ENCODE data around the gene NCKIPSD. TPM values are rescaled to one million over a fixed set of nuclear protein-coding genes. Genes with fewer than 3 reads are reported as not detected.

NCKIPSD gene
- total RNA-seq, 5 donors from 2014 or later (not counting 1 experiment from before 2014, with no cell fraction given) = 17.4 to 23.4 (median 20.4) TPM

DNA sequence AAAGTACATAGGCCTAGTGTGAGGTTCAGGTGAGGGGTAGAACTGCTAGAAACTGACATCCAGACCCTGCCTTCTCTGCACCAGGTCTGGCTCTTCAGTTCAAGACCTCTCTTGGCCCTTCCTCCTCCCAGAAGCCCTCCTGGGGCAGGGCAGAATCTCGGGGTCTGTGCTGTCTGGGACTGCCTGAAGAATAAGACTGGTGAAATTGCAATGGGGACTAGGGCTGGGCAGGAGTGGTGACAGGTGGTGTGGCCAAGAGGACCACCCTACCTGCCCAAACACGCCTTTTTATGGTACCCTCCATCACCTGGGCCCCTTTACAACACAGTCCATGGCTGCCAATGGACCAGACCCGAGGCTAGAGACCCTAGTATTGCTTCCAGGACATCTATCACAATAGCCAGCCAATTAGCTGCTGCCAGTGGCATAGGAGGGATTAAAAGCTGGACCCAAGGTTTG lies 1.5 kb upstream of the NCKIPSD start:
- Histone ChIP-seq H3K36me3 (ENCODE audit: control insufficient read depth in 2 of 2, extremely low read depth in 1 of 2, insufficient read depth in 1 of 2, low read length in 1 of 2) (peaks cover 0 to 48% of the 10 kb centered on the region in 2 donors), H3K27ac (ENCODE audit: low read length) (no peak overlapping the region), H3K9me3 (no peaks in the 10 kb centered on the region), H3K27me3 (replicated peaks in 1 of 2; ENCODE audit: control insufficient read depth in 2 of 2, extremely low read depth in 1 of 2, insufficient read depth in 2 of 2, low read length in 1 of 2) (no peaks in the 10 kb centered on the region), H3K4me1 (ENCODE audit: control insufficient read depth in 1 of 2, extremely low read depth in 1 of 2, insufficient read depth in 2 of 2, low read length in 2 of 2) (peaks cover 4 to 30% of the 10 kb centered on the region in 2 experiments), H3K4me3 (ENCODE audit: control insufficient read depth in 1 of 2, extremely low read depth in 1 of 2, low read length in 1 of 2) (no peak overlapping the region)
- no peak for DNase-seq
- POLR2A ChIA-PET = interaction anchor here in 1 of 2 donors (0.7 kb wide), 1 partner anchor 30 kb away, joined by 3 read pairs; no protein-coding TSS in a partner anchor
- Mint-ChIP-seq H3K27me3 (no peaks in the 10 kb centered on the region), H3K9me3 (no peaks in the 10 kb centered on the region), H3K27ac (no peak overlapping the region), H3K4me1 (peaks cover 22 to 33% (median 29%) of the 10 kb centered on the region in 3 donors), H3K4me3 (peak overlapping the region in 1 of 3 donors; percentile 25), H3K36me3 (peaks cover 25% of the 10 kb centered on the region)
- CTCF ChIA-PET = interaction anchor here in 1 of 2 donors (0.6 to 1.0 kb wide), 2 partner anchors 286 to 287 kb away, joined by 3 read pairs; no protein-coding TSS in a partner anchor
- ATAC-seq (replicated peaks in 1 of 4) = no peak
- no CpG with 5 or more reads among the region's 3 CpGs for WGBS (ENCODE audit: insufficient coverage)

DNA sequence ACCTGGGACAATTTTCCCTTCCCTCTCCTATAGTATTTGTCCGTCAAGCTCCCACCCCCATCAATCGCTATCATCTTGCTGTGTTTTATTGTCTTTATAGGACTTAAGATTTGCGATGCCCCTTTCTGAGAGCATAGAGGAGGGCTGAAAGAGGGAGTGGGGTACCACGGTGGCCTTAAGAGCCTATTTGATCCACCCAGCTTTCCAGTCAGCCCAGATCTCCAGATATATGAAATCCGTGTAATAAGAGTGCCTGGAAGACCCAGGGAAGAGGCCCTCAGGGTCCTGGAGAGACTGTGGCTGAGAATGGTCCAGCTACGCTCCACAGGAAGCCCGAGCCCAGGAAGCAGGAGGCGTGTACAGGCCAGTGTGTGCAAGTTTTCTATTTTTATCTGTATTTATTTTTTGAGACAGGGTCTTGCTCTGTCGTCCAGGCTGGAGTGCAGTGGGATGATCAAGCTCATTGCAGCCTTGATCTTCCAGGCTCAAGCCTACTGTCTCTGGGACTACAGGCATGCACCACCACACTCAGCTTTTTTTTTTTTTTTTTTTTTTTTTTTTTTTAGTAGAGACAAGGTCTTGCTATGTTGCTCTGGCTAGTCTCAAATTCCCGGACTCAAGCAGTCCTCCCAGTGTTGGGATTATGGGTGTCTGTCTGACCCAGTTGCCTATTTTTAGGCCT lies 964 bp upstream of the NCKIPSD start:
- CTCF ChIA-PET = interaction anchor here (0.7 to 1.2 kb wide), 4 partner anchors 30 to 462 kb away, joined by 3 read pairs; partner anchors contain the start of genes IP6K2 (in 1 of the 2) and SLC26A6 (in 1 of the 2)

DNA sequence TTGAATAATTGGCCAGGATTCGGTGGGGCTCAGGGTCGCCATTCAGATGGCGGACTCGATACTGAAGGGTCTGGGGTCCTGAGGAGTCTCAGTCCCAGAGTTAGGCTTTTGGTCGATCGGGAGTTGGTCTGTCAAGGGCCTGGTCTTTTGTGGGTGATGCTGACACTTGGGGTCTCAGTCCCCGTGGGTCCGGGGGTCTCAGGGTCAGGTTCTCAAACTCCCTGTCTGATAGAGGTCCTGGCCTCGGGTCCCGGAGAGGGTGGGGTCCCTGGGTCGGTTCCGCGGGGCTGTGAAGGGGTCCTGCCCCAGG lies 467 bp downstream of the NCKIPSD start:
- ChIA-PET CTCF (interaction anchor here in 1 of 2 donors (1.2 kb wide), 1 partner anchor 50 kb away, joined by 3 read pairs; the partner anchor contains the start of gene SLC26A6), POLR2A (no interaction called here)
- no peak for DNase-seq
- no peaks in the 10 kb centered on the region for H3K27me3 Mint-ChIP-seq
- peak overlapping the region in 1 of 2 donors; percentile 52 for H3K27ac Mint-ChIP-seq
- H3K4me3 Mint-ChIP-seq = peak overlapping the region; percentile 82 to 89 (median 86)
- peak overlapping the region; percentile 38 for H3K27ac ChIP-seq (ENCODE audit: low read length)
- H3K4me3 ChIP-seq (ENCODE audit: control insufficient read depth in 1 of 2, extremely low read depth in 1 of 2, low read length in 1 of 2) = peak overlapping the region; percentile 66 to 71
- no peaks in the 10 kb centered on the region for H3K9me3 ChIP-seq
- ATAC-seq (replicated peaks in 1 of 4) = no peak
- H3K4me1 Mint-ChIP-seq = peaks cover 27 to 41% (median 38%) of the 10 kb centered on the region in 3 donors
- H3K36me3 Mint-ChIP-seq = peaks cover 36% of the 10 kb centered on the region
- H3K4me1 ChIP-seq (ENCODE audit: control insufficient read depth in 1 of 2, extremely low read depth in 1 of 2, insufficient read depth in 2 of 2, low read length in 2 of 2) = peaks cover 4 to 30% of the 10 kb centered on the region in 2 experiments
- WGBS (ENCODE audit: insufficient coverage) = 15% methylated on average over 13 of the region's 13 CpGs
- H3K27me3 ChIP-seq (replicated peaks in 1 of 2; ENCODE audit: control insufficient read depth in 2 of 2, extremely low read depth in 1 of 2, insufficient read depth in 2 of 2, low read length in 1 of 2) = no peaks in the 10 kb centered on the region
- H3K36me3 ChIP-seq (ENCODE audit: control insufficient read depth in 2 of 2, extremely low read depth in 1 of 2, insufficient read depth in 1 of 2, low read length in 1 of 2) = peaks cover 0 to 51% of the 10 kb centered on the region in 2 donors
- H3K9me3 Mint-ChIP-seq = no peaks in the 10 kb centered on the region

More for the DNA sequence above, 964 bp upstream of the NCKIPSD start:
- Mint-ChIP-seq H3K27me3 (no peaks in the 10 kb centered on the region), H3K4me3 (peak overlapping the region; percentile 82 to 89 (median 86)), H3K36me3 (peaks cover 28% of the 10 kb centered on the region), H3K9me3 (no peaks in the 10 kb centered on the region), H3K4me1 (peaks cover 22 to 33% (median 29%) of the 10 kb centered on the region in 3 donors), H3K27ac (peak overlapping the region; percentile 87 to 89)
- Histone ChIP-seq H3K27me3 (replicated peaks in 1 of 2; ENCODE audit: control insufficient read depth in 2 of 2, extremely low read depth in 1 of 2, insufficient read depth in 2 of 2, low read length in 1 of 2) (no peaks in the 10 kb centered on the region), H3K36me3 (ENCODE audit: control insufficient read depth in 2 of 2, extremely low read depth in 1 of 2, insufficient read depth in 1 of 2, low read length in 1 of 2) (peaks cover 0 to 48% of the 10 kb centered on the region in 2 donors), H3K4me3 (ENCODE audit: control insufficient read depth in 1 of 2, extremely low read depth in 1 of 2, low read length in 1 of 2) (no peak overlapping the region), H3K9me3 (no peaks in the 10 kb centered on the region), H3K27ac (ENCODE audit: low read length) (peak overlapping the region; percentile 44), H3K4me1 (ENCODE audit: control insufficient read depth in 1 of 2, extremely low read depth in 1 of 2, insufficient read depth in 2 of 2, low read length in 2 of 2) (peaks cover 4 to 30% of the 10 kb centered on the region in 2 experiments)
- POLR2A ChIA-PET = interaction anchor here in 1 of 2 donors (0.7 kb wide), 1 partner anchor 31 kb away, joined by 3 read pairs; no protein-coding TSS in a partner anchor
- ATAC-seq (replicated peaks in 1 of 4) = no peak
- 83% methylated on average over 1 of the region's 10 CpGs for WGBS (ENCODE audit: insufficient coverage)
- DNase-seq = no peak

DNA sequence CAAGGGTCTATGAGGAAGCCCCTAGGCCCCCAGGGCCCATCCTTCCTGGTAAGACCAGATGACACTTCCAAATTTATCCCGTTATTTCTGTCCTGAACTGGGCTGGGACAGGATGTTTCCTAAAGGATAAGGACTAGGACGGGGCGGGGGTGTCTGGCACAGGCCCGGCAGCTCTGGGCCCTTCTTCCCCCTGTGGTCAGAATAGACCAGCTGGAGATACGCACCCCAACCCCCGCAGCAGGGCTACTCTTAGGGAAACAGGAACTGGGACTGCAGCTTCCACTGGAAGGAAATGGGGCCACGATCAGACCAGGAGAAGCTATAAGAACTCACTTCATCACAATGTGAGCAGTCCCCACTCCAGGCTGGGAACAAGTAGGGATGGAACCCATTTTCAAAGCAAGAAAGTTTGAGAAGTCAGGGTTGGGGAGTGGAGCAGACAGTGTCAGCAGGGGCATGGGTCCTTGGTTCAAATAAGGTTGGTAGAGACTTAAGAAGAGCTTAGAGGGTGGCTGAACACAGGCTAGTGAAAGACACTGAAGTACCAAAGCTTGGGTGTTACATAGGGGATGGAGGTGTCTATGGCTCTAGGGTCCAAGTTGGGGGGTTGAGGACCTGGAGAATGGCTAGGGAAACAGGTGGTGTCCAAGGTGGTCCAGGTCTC lies 1.1 kb downstream of the NCKIPSD start:
- ChIA-PET CTCF (interaction anchor here (0.5 to 0.8 kb wide), 6 partner anchors 13 to 454 kb away, joined by 3 to 4 read pairs (median 3); partner anchors contain the start of genes IP6K2 (in 1 of the 2) and QRICH1 (in 1 of the 2)), POLR2A (no interaction called here)
- Histone ChIP-seq H3K9me3 (no peaks in the 10 kb centered on the region), H3K27ac (ENCODE audit: low read length) (no peak overlapping the region), H3K27me3 (replicated peaks in 1 of 2; ENCODE audit: control insufficient read depth in 2 of 2, extremely low read depth in 1 of 2, insufficient read depth in 2 of 2, low read length in 1 of 2) (no peaks in the 10 kb centered on the region), H3K4me1 (ENCODE audit: control insufficient read depth in 1 of 2, extremely low read depth in 1 of 2, insufficient read depth in 2 of 2, low read length in 2 of 2) (peaks cover 4 to 34% of the 10 kb centered on the region in 2 experiments), H3K36me3 (ENCODE audit: control insufficient read depth in 2 of 2, extremely low read depth in 1 of 2, insufficient read depth in 1 of 2, low read length in 1 of 2) (peaks cover 0 to 50% of the 10 kb centered on the region in 2 donors), H3K4me3 (ENCODE audit: control insufficient read depth in 1 of 2, extremely low read depth in 1 of 2, low read length in 1 of 2) (peak overlapping the region in 1 of 2 donors; percentile 3)
- WGBS (ENCODE audit: insufficient coverage) = 75% methylated on average over 6 of the region's 7 CpGs
- H3K4me1 Mint-ChIP-seq = peaks cover 28 to 46% (median 45%) of the 10 kb centered on the region in 3 donors
- H3K9me3 Mint-ChIP-seq = no peaks in the 10 kb centered on the region
- no peaks in the 10 kb centered on the region for H3K27me3 Mint-ChIP-seq
- H3K4me3 Mint-ChIP-seq = peak overlapping the region; percentile 82 to 86 (median 83)
- no peak for ATAC-seq (replicated peaks in 1 of 4)
- peaks cover 36% of the 10 kb centered on the region for H3K36me3 Mint-ChIP-seq
- DNase-seq = no peak
- H3K27ac Mint-ChIP-seq = peak overlapping the region; percentile 67 to 77

DNA sequence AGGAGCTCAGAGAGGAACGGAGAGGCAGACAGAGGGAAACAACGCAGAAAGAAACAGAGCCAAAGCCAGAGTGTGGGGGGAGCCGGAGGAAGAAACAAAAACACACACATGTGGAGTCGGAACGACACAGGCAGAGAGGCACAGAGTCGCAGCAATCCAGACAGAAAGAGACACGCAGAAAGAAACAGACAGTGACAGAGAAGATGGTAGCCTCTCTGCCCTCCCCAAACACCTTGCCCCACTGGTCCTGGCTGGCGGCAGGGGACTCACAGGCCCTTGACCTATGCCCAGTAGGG lies 1.7 kb downstream of the NCKIPSD start:
- Mint-ChIP-seq H3K9me3 (no peaks in the 10 kb centered on the region), H3K4me3 (peak overlapping the region; percentile 62 to 86 (median 82)), H3K27me3 (no peaks in the 10 kb centered on the region), H3K27ac (no peak overlapping the region), H3K36me3 (peaks cover 37% of the 10 kb centered on the region), H3K4me1 (peaks cover 33 to 51% (median 49%) of the 10 kb centered on the region in 3 donors)
- H3K4me1 ChIP-seq (ENCODE audit: control insufficient read depth in 1 of 2, extremely low read depth in 1 of 2, insufficient read depth in 2 of 2, low read length in 2 of 2) = peaks cover 4 to 39% of the 10 kb centered on the region in 2 experiments
- H3K9me3 ChIP-seq = no peaks in the 10 kb centered on the region
- ChIA-PET CTCF (interaction anchor here (0.5 to 0.8 kb wide), 7 partner anchors 14 to 1152 kb away, joined by 3 to 4 read pairs (median 3); partner anchors contain the start of genes IP6K2 (in 1 of the 2) and QRICH1 (in 1 of the 2)), POLR2A (no interaction called here)
- 95% methylated on average over 4 of the region's 8 CpGs for WGBS (ENCODE audit: insufficient coverage)
- no peaks in the 10 kb centered on the region for H3K27me3 ChIP-seq (replicated peaks in 1 of 2; ENCODE audit: control insufficient read depth in 2 of 2, extremely low read depth in 1 of 2, insufficient read depth in 2 of 2, low read length in 1 of 2)
- no peak for ATAC-seq (replicated peaks in 1 of 4)
- H3K27ac ChIP-seq (ENCODE audit: low read length) = no peak overlapping the region
- no peak overlapping the region for H3K4me3 ChIP-seq (ENCODE audit: control insufficient read depth in 1 of 2, extremely low read depth in 1 of 2, low read length in 1 of 2)
- no peak for DNase-seq
- peaks cover 0 to 49% of the 10 kb centered on the region in 2 donors for H3K36me3 ChIP-seq (ENCODE audit: control insufficient read depth in 2 of 2, extremely low read depth in 1 of 2, insufficient read depth in 1 of 2, low read length in 1 of 2)

DNA sequence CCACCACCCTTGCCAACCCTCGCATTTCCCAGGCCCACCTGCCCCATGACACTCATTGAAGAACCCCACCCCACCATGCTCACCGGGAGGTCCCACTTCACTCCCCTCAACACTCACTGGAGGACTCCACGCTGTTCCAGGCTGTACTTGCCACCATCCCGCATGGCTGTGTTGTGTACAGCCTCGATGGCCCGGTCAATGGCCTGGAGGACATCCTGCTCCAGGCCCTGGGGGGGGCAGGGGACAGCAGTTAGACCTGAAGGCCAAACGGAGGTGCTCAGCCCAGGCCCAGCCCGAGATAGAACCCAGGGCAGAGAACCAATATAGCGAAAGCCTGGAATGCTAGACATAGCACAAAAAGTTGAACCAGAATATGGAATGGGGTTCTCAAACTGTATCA lies 2.9 kb downstream of the NCKIPSD start:
- peaks cover 33 to 53% (median 49%) of the 10 kb centered on the region in 3 donors for H3K4me1 Mint-ChIP-seq
- Histone ChIP-seq H3K4me1 (ENCODE audit: control insufficient read depth in 1 of 2, extremely low read depth in 1 of 2, insufficient read depth in 2 of 2, low read length in 2 of 2) (peaks cover 4 to 39% of the 10 kb centered on the region in 2 experiments), H3K4me3 (ENCODE audit: control insufficient read depth in 1 of 2, extremely low read depth in 1 of 2, low read length in 1 of 2) (no peak overlapping the region), H3K27ac (ENCODE audit: low read length) (no peak overlapping the region), H3K9me3 (no peaks in the 10 kb centered on the region), H3K27me3 (replicated peaks in 1 of 2; ENCODE audit: control insufficient read depth in 2 of 2, extremely low read depth in 1 of 2, insufficient read depth in 2 of 2, low read length in 1 of 2) (no peaks in the 10 kb centered on the region), H3K36me3 (ENCODE audit: control insufficient read depth in 2 of 2, extremely low read depth in 1 of 2, insufficient read depth in 1 of 2, low read length in 1 of 2) (peaks cover 7 to 48% of the 10 kb centered on the region in 2 donors)
- ATAC-seq (replicated peaks in 1 of 4) (no peak), DNase-seq (no peak)
- H3K4me3 Mint-ChIP-seq = no peak overlapping the region
- H3K9me3 Mint-ChIP-seq = no peaks in the 10 kb centered on the region
- ChIA-PET POLR2A (no interaction called here), CTCF (no interaction called here)
- no peak overlapping the region for H3K27ac Mint-ChIP-seq
- H3K27me3 Mint-ChIP-seq = no peaks in the 10 kb centered on the region
- H3K36me3 Mint-ChIP-seq = peaks cover 37% of the 10 kb centered on the region
- WGBS (ENCODE audit: insufficient coverage) = 96% methylated on average over 9 of the region's 9 CpGs

All from T-cell (primary cell).